ENCODE data around the gene LRRFIP1. TPM values are rescaled to one million over a fixed set of nuclear protein-coding genes. Genes with fewer than 3 reads are reported as not detected.
A peak's percentile ranks its signal among the peaks of the same experiment; 100 is the strongest.
"Not testable (repeated sequence)": the region's sequence is repeated elsewhere in the genome, so short reads cannot be mapped to it uniquely, and the experiment has no call there.

The LRRFIP1 gene
- total RNA-seq, 1 donor from 2014 or later: 37.1 TPM

DNA sequence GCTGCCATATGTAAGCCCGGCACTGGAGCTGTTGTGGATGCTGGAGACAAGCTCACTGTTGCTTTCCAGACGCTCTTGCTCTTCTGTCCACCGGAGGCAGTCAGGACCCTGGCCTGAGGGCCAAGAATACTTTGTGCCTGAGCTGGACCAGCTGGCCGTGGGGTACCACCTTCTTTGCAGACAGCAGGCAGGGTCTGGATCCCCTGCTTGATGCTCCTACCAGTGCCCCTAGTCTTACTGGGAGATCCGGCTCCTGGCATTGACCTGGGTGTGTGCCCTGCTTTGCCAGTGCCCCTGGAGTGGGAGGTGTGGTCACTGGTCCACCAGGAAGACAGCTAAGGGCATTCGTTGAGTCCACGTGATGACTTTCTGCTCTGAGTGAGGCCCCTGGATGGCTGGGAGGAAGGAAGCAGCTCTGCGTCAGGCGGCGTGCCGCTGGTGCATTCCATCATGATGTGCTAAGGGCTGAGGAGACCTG is 59.3 kb downstream of the LRRFIP1 start:
- TF ChIP-seq, protein P1, sequence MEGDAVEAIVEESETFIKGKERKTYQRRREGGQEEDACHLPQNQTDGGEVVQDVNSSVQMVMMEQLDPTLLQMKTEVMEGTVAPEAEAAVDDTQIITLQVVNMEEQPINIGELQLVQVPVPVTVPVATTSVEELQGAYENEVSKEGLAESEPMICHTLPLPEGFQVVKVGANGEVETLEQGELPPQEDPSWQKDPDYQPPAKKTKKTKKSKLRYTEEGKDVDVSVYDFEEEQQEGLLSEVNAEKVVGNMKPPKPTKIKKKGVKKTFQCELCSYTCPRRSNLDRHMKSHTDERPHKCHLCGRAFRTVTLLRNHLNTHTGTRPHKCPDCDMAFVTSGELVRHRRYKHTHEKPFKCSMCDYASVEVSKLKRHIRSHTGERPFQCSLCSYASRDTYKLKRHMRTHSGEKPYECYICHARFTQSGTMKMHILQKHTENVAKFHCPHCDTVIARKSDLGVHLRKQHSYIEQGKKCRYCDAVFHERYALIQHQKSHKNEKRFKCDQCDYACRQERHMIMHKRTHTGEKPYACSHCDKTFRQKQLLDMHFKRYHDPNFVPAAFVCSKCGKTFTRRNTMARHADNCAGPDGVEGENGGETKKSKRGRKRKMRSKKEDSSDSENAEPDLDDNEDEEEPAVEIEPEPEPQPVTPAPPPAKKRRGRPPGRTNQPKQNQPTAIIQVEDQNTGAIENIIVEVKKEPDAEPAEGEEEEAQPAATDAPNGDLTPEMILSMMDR (conservative IDR thresholded peaks at IDR 0.05): peak; percentile 40
- no peaks in the 10 kb centered on the region for H3K27me3 Mint-ChIP-seq (ENCODE audit: low read depth)
- peaks cover 18% of the 10 kb centered on the region for H3K4me1 Mint-ChIP-seq
- no peak for DNase-seq (ENCODE audit: low read depth, low spot score)
- peaks cover 12% of the 10 kb centered on the region for H3K36me3 Mint-ChIP-seq (ENCODE audit: low read depth)
- H3K27ac Mint-ChIP-seq (ENCODE audit: unreplicated experiment): no peak overlapping the region
- H3K9me3 Mint-ChIP-seq: no peaks in the 10 kb centered on the region
- no peak overlapping the region for H3K4me3 Mint-ChIP-seq

GRCh38 chr2:237688081-237688480 is 60.7 kb downstream of the LRRFIP1 start:
- no peaks in the 10 kb centered on the region for H3K9me3 Mint-ChIP-seq
- peaks cover 12% of the 10 kb centered on the region for H3K36me3 Mint-ChIP-seq (ENCODE audit: low read depth)
- no peak overlapping the region for H3K27ac Mint-ChIP-seq (ENCODE audit: unreplicated experiment)
- H3K27me3 Mint-ChIP-seq (ENCODE audit: low read depth): peaks cover 3% of the 10 kb centered on the region
- H3K4me1 Mint-ChIP-seq: peaks cover 21% of the 10 kb centered on the region
- DNase-seq (ENCODE audit: low read depth, low spot score): no peak
- peak overlapping the region; percentile 56 for H3K4me3 Mint-ChIP-seq
- TF ChIP-seq, protein P1 (conservative IDR thresholded peaks at IDR 0.05): no peak

GRCh38 chr2:237688541-237688940 is 61.2 kb downstream of the LRRFIP1 start:
- H3K36me3 Mint-ChIP-seq (ENCODE audit: low read depth): peaks cover 12% of the 10 kb centered on the region
- H3K27ac Mint-ChIP-seq (ENCODE audit: unreplicated experiment); H3K4me3 Mint-ChIP-seq; H3K27me3 Mint-ChIP-seq (ENCODE audit: low read depth); DNase-seq (ENCODE audit: low read depth, low spot score); H3K9me3 Mint-ChIP-seq: not testable (repeated sequence)
- peaks cover 26% of the 10 kb centered on the region for H3K4me1 Mint-ChIP-seq

GRCh38 chr2:237689336-237690131 is 62.1 kb downstream of the LRRFIP1 start:
- H3K27me3 Mint-ChIP-seq (ENCODE audit: low read depth): peaks cover 17% of the 10 kb centered on the region
- TF ChIP-seq, protein P1 (conservative IDR thresholded peaks at IDR 0.05): no peak
- H3K4me3 Mint-ChIP-seq: peak overlapping the region; percentile 91
- peaks cover 35% of the 10 kb centered on the region for H3K4me1 Mint-ChIP-seq
- DNase-seq (ENCODE audit: low read depth, low spot score): no peak
- no peak overlapping the region for H3K27ac Mint-ChIP-seq (ENCODE audit: unreplicated experiment)
- H3K9me3 Mint-ChIP-seq: no peaks in the 10 kb centered on the region
- H3K36me3 Mint-ChIP-seq (ENCODE audit: low read depth): peaks cover 10% of the 10 kb centered on the region

- Mint-ChIP-seq H3K36me3 (ENCODE audit: low read depth) (no peaks in the 10 kb centered on the region), H3K27me3 (ENCODE audit: low read depth) (peaks cover 17% of the 10 kb centered on the region), H3K4me3 (peak overlapping the region; percentile 91), H3K4me1 (peaks cover 40% of the 10 kb centered on the region), H3K9me3 (no peaks in the 10 kb centered on the region), H3K27ac (ENCODE audit: unreplicated experiment) (no peak overlapping the region)
- TF ChIP-seq, protein P1 (conservative IDR thresholded peaks at IDR 0.05): no peak
- peak; percentile 27 for DNase-seq (ENCODE audit: low read depth, low spot score)
Measured at GRCh38 chr2:237691029-237691907, 63.9 kb downstream of the LRRFIP1 start.

All from neural crest cell (in vitro differentiated cells).